Smooth muscle cell (in vitro differentiated cells): ENCODE results near the gene R3HDM1. TPM values are rescaled to one million over a fixed set of nuclear protein-coding genes. Genes with fewer than 3 reads are reported as not detected.

ENCODE experiments used
- DNase-seq: peaks from one replicate; lab custom pipeline; 2025; ENCODE audit not compliant: unreplicated experiment; lab: John Stamatoyannopoulos, UW
- H2AFZ ChIP-seq: fragments of 200-600 bp; sonication (generic); 2 replicates; pipeline ENCODE4 v1.6.0; 2016; ENCODE audit warnings: antibody characterized with exemption, low read depth, mild to moderate bottlenecking
- H3F3A ChIP-seq: fragments of 200-600 bp; sonication (generic); 2 replicates; pipeline ENCODE4 v1.6.0; 2017; ENCODE audit warnings: antibody characterized with exemption, low read depth
- H3K27ac ChIP-seq: fragments of 200-600 bp; sonication (generic); 2 replicates; pipeline ENCODE4 v1.5.1; 2016; ENCODE audit warnings: low read depth, mild to moderate bottlenecking
- H3K27me3 ChIP-seq: fragments of 200-600 bp; sonication (generic); 2 replicates; pipeline ENCODE4 v1.6.1; 2016; ENCODE audit warnings: low read depth, mild to moderate bottlenecking
- H3K36me3 ChIP-seq: fragments of 200-600 bp; sonication (generic); 2 replicates; pipeline ENCODE4 v1.5.1; 2016; ENCODE audit warnings: low read depth
- H3K4me1 ChIP-seq: fragments of 200-600 bp; sonication (generic); 2 replicates; pipeline ENCODE4 v1.5.1; 2016; ENCODE audit warnings: low read depth
- H3K4me2 ChIP-seq: fragments of 200-600 bp; sonication (generic); 2 replicates; pipeline ENCODE4 v1.6.0; 2016; ENCODE audit warnings: mild to moderate bottlenecking
- H3K4me3 ChIP-seq: fragments of 200-600 bp; sonication (generic); 2 replicates; pipeline ENCODE4 v1.5.1; 2016; ENCODE audit warnings: mild to moderate bottlenecking
- H3K79me2 ChIP-seq: fragments of 200-600 bp; sonication (generic); 2 replicates; pipeline ENCODE4 v1.6.0; 2016; ENCODE audit warnings: low read depth, mild to moderate bottlenecking
- H3K9ac ChIP-seq: fragments of 200-600 bp; sonication (generic); 2 replicates; pipeline ENCODE4 v1.6.0; 2016; ENCODE audit warnings: low read depth
- H3K9me3 ChIP-seq: fragments of 200-600 bp; sonication (generic); replicated peaks from 2 replicates; pipeline ENCODE4 v1.5.1; 2016; ENCODE audit warnings: low read depth
- H4K20me1 ChIP-seq: fragments of 200-600 bp; sonication (generic); 2 replicates; pipeline ENCODE4 v1.6.0; 2016; ENCODE audit warnings: low read depth
- whole genome bisulfite sequencing: methylation state at CpG from one replicate; pipeline ENCODE4 v1.1.7; 2016; ENCODE audit warnings: low lambda C conversion rate; 5-methylcytosine and 5-hydroxymethylcytosine counted together
- polyA plus RNA-seq: library from polyadenylated mRNA; unstranded; fragments of >200 nt; fragmentation: Nextera tagmentation; extraction: Ambion mirVana; gene quantifications from 2 replicates; pipeline ENCODE4 v1.2.1, GENCODE V29; 2016
- total RNA-seq: library from RNA; depleted of rRNA; stranded (reverse); fragments of >200 nt; gene quantifications from 2 replicates; pipeline ENCODE4 v1.2.3, GENCODE V29; 2014
- TF ChIP-seq, protein P1 (sequence below): fragments of 200-600 bp; sonication (generic); IDR thresholded peaks from 2 replicates; pipeline ENCODE4 v1.5.1; 2017; ENCODE audit warnings: borderline replicate concordance, mild to moderate bottlenecking, antibody characterized with exemption; ENCODE audit not compliant: insufficient read depth, poor library complexity, severe bottlenecking

Gene R3HDM1
- total and polyA plus RNA-seq, 2 experiments from 2014 or later: 14.2 to 20.6 TPM

DNA sequence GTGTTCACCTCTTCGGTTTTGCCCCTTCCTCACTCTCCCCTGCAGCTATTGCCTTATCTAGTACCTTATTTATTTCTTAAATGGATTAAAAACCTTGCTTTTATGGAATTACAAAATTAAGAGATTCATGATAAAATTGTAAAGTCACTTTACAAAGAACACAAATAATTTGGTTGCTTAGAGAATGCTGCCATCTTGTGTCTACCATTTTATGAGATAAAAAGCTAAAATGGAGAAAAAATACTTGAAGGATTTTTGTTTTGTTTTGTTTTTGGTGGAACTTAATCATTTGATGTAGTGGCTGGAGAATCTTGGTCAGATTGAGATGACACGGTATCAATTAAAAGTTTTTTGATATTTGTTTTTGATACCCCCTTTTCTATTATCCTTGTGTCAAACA is 69.6 kb downstream of the R3HDM1 start:
- Histone ChIP-seq H3K79me2 (peaks cover 4% of the 10 kb centered on the region), H3K9me3 (no peaks in the 10 kb centered on the region), H3K9ac (no peak overlapping the region), H3K36me3 (peaks cover 14% of the 10 kb centered on the region), H4K20me1 (peaks cover 21% of the 10 kb centered on the region), H2AFZ (no peak overlapping the region), H3F3A (no peaks in the 10 kb centered on the region), H3K27me3 (no peaks in the 10 kb centered on the region), H3K27ac (no peak overlapping the region), H3K4me1 (no peaks in the 10 kb centered on the region), H3K4me2 (no peak overlapping the region), H3K4me3 (no peak overlapping the region)
- 96% methylated on average over 2 of the region's 2 CpGs for WGBS
- DNase-seq: no peak
- TF ChIP-seq, protein P1, sequence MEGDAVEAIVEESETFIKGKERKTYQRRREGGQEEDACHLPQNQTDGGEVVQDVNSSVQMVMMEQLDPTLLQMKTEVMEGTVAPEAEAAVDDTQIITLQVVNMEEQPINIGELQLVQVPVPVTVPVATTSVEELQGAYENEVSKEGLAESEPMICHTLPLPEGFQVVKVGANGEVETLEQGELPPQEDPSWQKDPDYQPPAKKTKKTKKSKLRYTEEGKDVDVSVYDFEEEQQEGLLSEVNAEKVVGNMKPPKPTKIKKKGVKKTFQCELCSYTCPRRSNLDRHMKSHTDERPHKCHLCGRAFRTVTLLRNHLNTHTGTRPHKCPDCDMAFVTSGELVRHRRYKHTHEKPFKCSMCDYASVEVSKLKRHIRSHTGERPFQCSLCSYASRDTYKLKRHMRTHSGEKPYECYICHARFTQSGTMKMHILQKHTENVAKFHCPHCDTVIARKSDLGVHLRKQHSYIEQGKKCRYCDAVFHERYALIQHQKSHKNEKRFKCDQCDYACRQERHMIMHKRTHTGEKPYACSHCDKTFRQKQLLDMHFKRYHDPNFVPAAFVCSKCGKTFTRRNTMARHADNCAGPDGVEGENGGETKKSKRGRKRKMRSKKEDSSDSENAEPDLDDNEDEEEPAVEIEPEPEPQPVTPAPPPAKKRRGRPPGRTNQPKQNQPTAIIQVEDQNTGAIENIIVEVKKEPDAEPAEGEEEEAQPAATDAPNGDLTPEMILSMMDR: no peak

DNA sequence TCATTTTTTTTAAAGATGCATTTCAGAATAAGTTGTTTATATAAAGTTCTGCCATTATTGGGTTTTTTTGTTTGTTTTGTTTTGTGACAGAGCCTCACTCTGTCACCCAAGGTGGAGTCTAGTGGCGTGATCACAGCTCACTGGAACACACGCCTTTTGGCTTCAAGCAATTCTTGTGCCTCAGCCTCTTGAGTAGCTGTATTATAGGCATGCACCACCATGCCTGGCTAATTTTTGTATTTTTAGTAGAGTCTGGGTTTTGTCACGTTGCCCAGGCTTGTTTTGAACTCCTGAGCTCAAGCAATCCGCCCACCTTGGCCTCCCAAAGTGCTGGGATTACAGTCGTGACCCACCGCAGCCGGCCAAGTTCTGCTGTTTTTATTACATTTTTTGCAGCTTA is 72.3 kb downstream of the R3HDM1 start:
- no peaks in the 10 kb centered on the region for H3K27me3 ChIP-seq
- H3K9me3 ChIP-seq: no peaks in the 10 kb centered on the region
- H3K27ac ChIP-seq: no peak overlapping the region
- peaks cover 14% of the 10 kb centered on the region for H3K36me3 ChIP-seq
- WGBS: 61% methylated on average over 7 of the region's 7 CpGs
- no peaks in the 10 kb centered on the region for H3F3A ChIP-seq
- no peak overlapping the region for H3K9ac ChIP-seq
- no peak overlapping the region for H2AFZ ChIP-seq
- peaks cover 4% of the 10 kb centered on the region for H3K79me2 ChIP-seq
- no peak overlapping the region for H3K4me2 ChIP-seq
- H3K4me3 ChIP-seq: no peak overlapping the region
- H3K4me1 ChIP-seq: no peaks in the 10 kb centered on the region
- no peak for DNase-seq
- peaks cover 11% of the 10 kb centered on the region for H4K20me1 ChIP-seq
- TF ChIP-seq, protein P1: no peak

DNA sequence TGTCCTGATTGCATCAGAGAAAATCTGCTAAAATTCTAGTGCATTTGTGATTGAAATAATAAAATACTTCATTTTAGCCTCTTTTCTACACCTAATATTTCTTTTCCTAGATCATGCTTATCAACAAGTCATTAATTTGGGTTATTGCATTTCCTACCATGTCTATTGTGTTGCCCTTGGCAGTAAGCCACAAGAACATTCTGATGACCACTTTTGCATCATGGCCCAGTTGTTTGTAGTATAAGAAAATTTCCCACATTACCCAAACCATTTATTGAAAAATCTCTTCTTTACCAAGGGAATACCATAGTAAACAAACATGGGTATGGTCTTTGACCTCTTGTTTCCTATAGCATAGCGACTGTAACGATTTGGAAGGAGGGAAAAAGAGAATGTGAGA is 76.3 kb downstream of the R3HDM1 start:
- no peak overlapping the region for H3K9ac ChIP-seq
- no peak overlapping the region for H2AFZ ChIP-seq
- H3K27me3 ChIP-seq: no peaks in the 10 kb centered on the region
- H3K36me3 ChIP-seq: peaks cover 11% of the 10 kb centered on the region
- no peak overlapping the region for H3K4me2 ChIP-seq
- H3K79me2 ChIP-seq: no peaks in the 10 kb centered on the region
- no peaks in the 10 kb centered on the region for H3F3A ChIP-seq
- TF ChIP-seq, protein P1: no peak
- no peaks in the 10 kb centered on the region for H3K9me3 ChIP-seq
- no peak for DNase-seq
- H3K27ac ChIP-seq: no peak overlapping the region
- WGBS: 97% methylated on average over 2 of the region's 2 CpGs
- no peaks in the 10 kb centered on the region for H3K4me1 ChIP-seq
- no peaks in the 10 kb centered on the region for H4K20me1 ChIP-seq
- H3K4me3 ChIP-seq: no peak overlapping the region

DNA sequence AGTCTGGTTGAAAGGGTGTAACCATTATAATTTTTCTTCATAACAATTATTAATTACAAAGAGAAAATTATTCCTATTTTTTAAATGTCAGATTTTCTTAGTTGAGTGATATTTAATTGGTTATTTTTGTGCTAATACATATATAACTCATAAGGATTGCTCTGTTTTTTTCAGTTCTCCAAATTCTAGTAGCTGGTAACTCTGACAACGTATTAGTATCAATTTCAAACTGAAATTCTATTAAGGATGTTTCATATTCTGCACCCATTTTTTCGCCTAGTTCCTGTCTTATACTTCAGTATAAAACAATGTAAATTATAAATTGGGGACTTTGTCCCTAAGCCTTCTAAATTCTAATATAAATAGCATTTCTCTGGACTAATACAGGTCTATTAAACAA is 81.0 kb downstream of the R3HDM1 start:
- Histone ChIP-seq H3F3A (no peaks in the 10 kb centered on the region), H2AFZ (no peak overlapping the region), H3K4me2 (no peak overlapping the region), H3K27me3 (no peaks in the 10 kb centered on the region), H3K9ac (no peak overlapping the region), H3K4me1 (no peaks in the 10 kb centered on the region), H3K36me3 (no peaks in the 10 kb centered on the region), H4K20me1 (no peaks in the 10 kb centered on the region), H3K4me3 (no peak overlapping the region), H3K27ac (no peak overlapping the region), H3K9me3 (no peaks in the 10 kb centered on the region), H3K79me2 (no peaks in the 10 kb centered on the region)
- TF ChIP-seq, protein P1: no peak
- WGBS: 96% methylated on average over 2 of the region's 2 CpGs
- no peak for DNase-seq
